LHCN-M2 (cell line): ENCODE measurements around the gene YAF2. TPM values are rescaled to one million over a fixed set of nuclear protein-coding genes. Genes with fewer than 3 reads are reported as not detected.
A peak's percentile ranks its signal among the peaks of the same experiment; 100 is the strongest.

ENCODE experiments used
- DNase-seq: peaks from one replicate; pipeline ENCODE4 v3.0.0-alpha.2; 2012; ENCODE audit warnings: low read depth
- total RNA-seq: library from RNA; depleted of rRNA; stranded (reverse); fragments of >200 nt; gene quantifications from 2 replicates; pipeline ENCODE4 v1.2.3, GENCODE V29; 2014

The YAF2 gene
- total RNA-seq, 1 experiment from 2014 or later: 17.7 TPM

DNA sequence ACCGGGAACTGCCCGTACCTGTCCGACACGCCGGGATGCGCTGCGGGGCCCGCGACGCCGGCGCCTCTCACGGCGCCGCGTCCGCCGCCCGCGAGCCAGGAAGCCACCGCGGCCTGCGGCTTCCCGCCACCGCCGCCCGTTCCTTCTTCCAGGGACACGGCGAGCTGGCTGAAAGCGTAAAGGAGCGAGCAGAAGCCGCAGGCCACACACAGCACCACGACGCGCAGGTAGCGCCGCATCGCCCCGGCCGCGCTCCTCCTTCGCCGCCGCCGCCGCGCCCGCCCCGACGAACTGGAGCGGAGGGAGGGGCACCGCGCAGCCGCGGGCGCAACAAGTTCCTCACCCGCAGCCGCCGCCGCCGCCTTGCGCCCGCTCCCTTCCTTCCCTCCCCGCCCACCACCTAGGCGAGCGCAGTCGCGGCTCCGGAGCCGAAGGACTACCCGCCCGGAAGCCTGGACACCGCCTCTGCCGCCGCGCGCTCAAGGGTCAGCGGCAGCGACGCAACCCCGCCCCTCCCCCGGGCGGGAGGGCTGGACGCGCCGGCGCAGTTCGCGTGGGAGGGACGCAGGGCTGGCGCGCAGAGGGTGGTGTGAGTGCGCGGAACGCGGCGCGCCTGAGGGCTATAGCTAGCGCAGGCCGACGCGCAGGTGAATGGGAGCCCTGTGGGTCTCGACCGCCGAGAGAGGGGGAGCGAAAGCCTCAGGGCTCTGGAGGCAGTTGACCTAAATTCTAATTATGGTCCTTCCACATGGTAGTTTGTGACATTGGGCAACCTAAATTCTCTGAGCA is 93.4 kb downstream of the YAF2 start, which contains the start of gene GXYLT1:
TSS of gene GXYLT1 (minus strand) at position 467 of the 789 bp plus-strand sequence. CDS start at position 239, 228 bp downstream.
- peak; percentile 90 for DNase-seq

DNA sequence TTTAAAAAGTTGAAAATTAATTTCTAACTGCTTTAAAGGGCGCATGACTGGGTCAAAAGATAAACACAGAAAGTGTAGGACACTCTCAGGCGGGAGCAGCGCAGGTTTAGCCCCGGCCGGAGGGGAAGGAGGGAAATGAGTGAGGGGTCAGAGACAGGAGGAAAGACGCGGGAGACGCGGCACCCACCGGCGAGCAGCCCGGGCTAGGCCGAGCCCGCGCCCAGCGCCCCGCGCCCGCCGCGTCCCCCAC is 94.0 kb downstream of the YAF2 start:
- DNase-seq: no peak

DNA sequence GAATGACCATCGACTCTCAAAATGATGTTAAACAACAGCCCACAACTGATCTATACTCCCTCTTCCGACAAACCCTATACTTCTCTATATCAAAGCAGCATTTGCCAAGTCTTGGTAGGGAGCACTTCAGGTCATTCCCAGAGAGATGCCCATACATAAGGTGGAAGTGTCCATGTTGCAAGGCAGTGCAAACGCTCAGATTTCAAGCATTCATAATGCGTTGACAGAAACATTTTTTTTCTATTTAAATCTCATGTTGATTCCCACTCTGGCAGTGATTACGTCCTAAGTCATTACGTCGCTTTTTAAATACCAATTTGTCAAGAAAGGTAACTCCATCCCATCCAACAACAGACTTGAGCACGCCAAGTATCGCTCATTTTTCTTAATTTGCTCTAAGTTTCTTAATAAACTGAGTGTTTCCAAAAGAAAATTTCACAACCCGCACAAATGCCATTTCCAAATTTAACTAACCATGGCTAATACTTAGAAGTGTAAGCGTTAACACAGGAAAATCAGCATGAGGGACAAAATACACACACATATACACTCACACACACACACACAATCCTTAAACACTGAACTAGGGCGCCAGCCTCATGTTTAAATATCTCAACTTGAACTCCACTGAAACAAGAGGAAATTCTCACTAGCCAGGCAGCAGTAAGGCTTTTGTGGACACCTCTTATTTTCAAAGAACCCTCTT is 94.4 kb downstream of the YAF2 start:
- peak; percentile 26 for DNase-seq

DNA sequence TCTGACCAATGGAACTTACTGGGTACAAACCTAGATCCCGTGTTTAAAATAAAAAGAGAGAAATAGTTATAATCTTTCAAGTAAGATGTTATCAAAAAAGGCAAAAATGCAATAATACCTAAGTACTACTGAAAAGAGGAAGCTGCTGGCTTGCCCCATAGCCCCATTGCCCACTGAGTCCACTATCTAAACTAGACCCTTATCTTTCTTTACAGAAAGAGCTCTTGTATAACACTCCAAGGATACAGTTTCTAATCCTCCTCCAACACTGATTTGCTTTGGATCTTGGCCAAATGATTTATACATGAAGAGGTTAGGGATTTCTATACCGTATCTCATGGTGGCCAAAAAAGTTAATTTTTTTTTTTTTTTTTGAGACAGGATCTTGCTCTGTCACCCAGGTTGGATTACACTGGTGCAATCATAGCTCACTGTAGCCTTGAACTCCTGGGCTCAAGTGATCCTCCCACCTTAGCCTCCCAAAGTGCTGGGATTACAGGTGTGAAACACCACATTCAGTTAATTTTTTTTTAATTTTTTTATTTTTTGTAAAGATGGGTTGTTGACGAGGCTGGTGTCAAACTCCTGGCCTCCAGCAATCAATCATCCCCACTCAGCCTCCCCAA is 96.0 kb downstream of the YAF2 start:
- no peak for DNase-seq

DNA sequence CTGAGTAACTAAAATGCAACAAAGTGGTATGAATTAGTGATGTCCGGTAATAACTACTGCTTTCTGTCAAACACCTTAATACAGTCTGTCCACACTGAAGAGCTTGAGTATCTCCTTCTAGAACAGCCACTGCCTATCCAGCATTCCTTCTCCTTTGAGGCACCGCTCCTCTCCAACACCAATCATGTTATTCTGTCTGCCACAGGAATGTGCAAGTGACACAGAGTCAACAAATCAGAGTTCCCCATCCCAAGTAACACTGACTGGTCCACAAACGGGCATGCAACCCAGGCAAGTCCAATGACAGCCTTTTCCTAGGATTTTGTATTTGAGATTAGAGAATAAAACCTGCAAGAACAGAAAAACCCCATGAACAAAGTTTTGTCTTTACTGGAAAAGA is 97.1 kb downstream of the YAF2 start:
- DNase-seq: peak; percentile 61

DNA sequence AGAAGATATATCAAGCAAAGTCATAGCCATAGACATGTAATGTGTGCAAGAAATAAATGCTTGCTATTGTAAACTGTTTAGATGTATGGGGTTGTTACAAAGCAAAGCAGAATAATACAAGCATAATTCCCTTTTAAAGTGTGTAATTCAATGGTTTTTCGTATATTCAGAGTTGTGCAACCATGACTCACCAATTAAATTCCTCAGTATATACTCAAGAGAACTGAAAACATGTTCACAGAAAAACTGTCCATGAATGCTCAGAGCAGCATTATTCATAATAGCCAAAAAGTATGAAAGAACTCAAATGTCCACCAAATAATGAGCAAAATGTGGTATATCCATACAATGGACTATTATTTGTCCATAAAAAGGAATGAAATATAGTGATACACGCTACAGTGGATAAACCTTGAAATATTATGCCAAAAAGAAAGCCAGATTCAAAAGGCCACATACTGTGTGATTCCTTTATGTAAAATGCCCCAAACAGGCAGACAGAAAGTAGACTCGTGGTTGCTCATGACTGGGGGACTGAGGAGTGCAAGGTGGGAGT is 102.7 kb downstream of the YAF2 start:
- DNase-seq: peak; percentile 75

DNA sequence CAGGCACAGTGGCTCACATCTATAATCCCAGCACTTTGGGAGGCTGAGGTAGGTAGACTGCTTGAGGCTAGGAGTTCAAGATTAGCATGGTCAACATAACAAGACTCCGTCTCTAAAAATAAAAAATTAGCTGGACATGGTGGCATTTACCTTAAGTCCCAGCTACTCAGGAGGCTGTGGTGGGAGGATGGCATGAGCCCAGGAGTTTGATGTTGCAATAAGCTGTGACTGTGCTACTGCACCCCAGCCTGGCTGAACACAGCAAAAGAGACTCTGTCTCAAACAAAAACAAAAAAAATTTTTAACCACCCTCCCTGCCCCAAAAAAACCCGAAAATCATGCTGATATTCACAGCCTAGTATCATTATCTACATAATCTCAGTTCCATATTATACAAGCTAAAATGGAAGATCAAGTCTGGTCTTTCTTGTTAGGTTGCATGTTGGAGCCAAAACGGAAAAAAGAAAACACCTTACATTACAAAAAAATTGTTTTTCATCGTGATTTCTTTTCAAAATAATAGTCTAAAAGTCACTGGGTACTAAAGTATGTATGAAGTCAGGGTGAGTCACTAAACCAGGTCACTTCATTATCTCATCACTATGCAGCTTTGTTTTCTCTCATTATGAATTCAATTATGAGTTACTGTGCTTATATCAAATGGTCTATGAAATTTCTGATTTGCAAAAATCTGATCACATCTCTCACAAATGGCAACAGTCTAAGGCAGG is 107.2 kb downstream of the YAF2 start:
- DNase-seq: peak; percentile 46

DNA sequence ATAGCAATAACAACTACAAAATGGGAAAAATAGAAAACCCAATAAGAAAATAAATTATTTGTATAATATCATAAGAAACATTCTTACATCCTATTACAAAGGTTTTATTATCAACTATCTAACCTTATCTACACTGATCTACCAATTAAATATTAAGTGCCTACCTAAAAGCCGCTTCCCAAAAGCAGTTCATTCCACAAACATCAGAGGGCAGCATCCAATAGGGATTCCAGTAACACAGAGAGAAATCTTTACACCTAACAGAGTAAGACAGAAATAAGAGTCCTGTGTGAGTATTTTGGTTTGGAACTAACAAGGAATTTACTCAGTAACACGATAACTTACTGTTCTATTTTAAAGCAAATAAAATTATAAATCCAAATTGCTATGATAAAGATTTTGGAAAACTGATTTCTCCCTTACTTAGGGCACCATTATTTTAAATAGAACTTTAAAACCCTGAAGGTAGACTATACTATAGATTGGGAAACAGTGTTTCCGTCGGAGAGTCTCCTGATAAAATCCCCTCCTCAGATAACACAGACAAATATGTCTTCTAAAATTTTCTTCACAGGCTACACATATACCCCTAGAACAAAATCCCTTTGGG is 108.3 kb downstream of the YAF2 start:
- DNase-seq: peak; percentile 73

DNA sequence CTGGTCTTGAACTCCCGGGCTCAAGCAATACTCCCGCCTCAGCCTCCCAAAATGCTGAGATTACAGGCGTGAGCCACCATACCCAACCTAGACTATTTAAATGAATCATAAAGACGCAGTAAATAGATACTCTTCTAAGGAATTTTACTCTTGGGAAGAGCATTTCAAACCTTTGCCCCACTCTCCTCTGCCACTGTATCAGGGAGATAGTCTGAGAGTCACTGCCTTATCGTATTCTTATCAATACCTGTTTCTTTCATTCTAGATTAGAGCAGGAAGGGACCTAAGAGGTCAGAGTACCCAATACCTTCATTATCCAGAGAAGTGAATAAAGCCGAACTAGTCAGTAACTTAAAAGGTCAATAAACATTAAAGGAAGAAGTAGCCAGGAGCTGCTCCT is 109.2 kb downstream of the YAF2 start:
- no peak for DNase-seq

DNA sequence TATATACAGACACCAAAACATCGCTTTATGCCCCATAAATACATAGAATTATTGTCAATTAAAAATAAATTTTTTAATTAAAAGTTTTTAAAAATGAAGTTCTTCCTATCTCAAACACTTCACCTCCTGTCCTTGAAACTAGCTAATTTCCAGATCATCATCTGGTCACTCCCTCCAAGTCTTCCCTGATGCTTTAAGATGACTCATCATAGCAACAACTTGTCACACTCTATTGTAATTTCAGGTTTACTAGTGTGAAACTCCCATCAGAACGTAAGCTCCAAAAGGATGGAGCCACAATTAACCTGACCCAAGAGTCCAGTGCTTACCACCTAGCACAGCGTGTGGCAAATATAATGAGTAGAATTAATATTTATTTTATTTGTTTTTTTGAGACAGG is 109.7 kb downstream of the YAF2 start:
- peak; percentile 25 for DNase-seq

DNA sequence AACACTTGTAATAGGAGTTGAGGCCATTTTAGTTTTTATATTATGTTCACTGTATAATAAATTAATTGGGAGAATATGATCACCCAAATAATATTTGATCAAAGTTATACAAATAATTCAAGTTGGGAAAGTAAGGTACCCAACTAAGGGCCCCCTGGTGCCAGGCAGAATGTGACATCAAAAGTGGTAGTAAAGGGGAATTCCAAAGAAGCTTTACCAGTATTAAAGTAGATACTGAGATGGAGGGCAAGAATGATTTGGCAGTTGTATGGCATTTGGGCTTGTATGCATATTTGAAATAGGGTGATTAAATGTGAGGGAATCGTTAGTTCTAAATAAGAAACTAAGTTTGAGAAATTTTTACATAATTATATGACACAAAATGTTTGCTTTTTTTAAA is 111.1 kb downstream of the YAF2 start:
- DNase-seq: no peak

DNA sequence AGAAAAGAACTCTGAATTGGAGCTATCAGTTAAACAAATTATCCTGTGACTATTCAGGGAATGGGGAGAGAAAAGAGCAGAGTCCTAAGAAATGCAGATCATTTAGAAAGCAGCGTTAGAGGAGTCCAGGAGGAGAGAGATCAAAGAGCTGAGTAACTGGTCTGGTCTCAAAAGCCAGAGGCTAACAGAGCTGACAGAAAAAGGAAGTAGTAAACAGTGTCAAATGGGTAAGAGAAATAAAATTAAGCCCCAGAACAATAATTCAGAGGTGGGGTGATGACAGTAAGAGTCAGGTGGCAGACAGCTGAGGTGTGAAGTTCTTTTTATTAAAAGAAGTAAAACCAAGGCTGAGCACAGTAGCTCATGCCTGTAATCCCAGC is 112.7 kb downstream of the YAF2 start:
- DNase-seq: no peak

DNA sequence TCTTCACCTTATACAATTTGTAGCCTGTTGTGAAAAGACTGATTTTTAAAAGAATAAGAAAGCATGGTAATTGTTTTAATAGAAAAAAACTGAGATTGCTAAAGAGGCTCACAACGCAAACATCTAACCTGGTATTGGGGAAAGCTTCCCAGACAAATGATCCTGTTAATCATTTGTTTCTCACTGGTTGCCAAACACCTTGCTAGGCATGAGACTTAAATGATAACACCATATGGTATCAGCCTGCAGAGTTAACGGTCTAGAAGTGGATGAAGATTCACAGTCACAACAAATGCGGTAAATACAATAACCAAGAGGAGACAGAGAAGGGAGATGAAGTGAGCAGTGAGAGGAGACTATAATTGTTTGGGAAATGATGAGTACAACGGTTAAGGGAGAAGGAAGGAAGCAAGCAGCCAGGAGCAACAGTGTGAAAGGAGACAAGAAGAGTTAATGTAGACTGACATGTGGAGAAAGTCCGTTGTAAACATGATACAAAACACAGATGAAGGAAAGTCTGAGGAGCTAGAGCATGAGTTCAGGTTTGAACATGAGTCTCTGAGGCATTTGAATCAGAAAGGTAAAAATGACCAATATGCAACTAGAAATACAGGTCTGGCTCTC is 113.2 kb downstream of the YAF2 start:
- DNase-seq: no peak

DNA sequence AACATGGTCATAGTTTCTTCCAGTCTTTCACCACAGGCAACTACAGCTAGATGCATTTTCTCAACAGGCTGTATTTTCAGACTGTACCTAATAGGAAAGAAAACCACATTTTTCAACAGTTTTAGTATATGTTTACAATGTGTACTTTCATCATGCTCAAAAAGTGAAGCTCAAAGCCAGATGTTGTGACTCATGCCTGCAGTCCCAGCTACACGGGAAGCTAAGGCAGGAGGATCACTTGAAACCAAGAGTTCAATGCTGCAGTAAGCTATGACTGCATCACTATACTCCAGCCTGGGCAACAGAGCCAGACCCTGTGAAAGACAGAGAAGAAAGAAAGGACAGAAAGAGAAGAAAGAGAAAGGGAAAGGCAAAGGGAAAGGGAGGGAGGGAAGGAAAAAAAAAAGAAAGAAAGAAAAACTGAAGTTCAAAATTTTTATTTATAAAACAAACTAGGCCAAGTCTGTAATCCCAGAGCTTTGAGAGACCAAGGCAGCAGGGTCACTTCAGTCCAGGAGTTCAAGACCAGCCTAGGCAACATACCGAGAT is 118.9 kb downstream of the YAF2 start:
- DNase-seq: peak; percentile 79

DNA sequence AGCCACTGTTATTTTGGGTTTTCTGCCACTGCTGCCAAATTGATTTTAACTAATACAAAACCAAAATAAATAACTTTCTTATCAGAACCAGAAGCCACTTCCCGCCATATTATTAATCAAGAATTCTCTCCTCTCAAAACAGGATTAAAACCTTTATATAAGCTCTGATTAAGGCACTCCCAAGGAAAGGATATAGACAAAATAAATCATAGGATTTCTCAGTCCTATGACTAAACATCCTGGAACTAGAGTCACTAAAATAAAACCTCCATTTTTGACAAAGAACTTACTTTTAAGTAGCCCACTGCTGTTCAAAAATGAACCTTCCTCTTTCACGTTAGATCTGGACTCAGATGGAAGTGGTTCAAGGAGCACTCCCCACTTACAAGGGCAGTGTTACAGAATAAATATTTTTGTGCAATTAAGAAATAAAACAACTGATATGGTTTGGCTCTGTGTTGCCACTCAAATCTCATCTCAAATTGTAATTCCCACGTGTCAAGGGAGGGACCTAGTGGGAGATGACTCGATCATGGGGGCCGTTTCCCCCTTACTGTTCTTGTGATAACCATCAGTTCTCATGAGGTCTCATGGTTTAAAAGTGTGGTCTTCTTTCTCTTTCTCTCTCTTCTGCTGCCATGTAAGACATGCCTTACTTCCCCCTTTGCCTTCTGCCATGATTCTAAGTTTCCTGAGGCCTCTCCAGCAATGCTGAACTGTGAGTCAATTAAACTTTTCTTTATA is 119.7 kb downstream of the YAF2 start:
- no peak for DNase-seq

DNA sequence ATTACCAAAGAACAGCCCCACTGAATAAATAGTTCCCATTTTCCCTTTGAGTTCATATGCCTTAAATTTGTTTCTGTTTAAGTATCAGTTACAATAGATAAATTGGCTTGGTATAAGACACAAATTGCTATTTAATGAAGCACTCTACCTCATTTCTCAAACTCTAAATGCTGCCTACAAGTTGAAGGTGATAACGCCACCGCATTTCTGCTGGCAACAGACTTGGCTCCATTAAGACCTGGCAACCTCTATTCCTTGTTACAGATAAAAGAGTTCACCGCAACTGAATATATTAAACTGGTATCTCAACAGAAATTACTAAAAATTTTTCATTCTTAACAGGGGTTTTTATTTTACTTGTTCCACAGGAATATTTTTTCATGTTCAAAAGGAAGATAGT is 129.0 kb downstream of the YAF2 start:
- DNase-seq: no peak
